ENCODE results near the gene HOXA7.

HOXA7 gene

DNA sequence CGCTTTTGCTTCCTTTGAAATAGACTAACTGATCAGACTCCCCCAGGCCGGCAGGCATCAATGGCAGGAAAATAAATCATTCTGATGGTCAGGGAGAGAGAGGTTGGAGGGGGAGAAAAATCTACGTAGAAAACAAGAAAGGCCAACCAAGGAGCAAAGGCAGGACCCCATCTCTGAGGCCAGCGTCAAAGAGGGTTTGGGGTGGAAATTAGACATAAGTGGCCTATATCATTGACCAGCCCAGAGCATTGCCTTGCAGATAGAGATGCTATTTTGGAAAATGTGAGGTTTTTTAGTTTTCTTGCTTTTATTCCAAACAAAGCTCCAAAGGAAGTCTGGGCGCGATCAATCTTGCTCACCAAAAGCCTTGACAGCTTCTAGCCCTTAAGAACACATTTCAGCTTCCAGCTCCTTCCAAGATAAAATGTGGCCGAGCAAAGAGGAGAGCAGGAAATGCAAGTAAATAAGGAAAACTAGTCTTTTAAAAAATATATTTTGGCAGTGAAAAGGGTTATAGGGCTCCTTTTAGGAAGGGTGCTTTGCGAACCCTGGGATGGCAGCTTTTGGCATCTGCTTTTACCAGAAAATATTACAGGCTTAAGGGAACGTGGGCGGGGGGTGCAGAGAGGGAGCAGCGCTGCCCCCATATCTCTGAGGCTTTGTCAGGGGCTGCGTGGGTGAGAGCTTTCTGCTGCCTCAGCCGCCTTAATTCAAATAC, 52.0 kb downstream of the HOXA7 start:
- DNase-seq: no peak

Data from DMS79 treated with DMSO at 0.1 percent for 48 hours (cell line).